HepG2 (cell line): Measurements from ENCODE around the gene SEMA3C. TPM values are rescaled to one million over a fixed set of nuclear protein-coding genes. Genes with fewer than 3 reads are reported as not detected.

Experiments used
- CREB1 ChIP-seq, 2 experiments: fragments of 450-650 bp in 1 of 2; IDR thresholded peaks; 2 replicates each; pipeline ENCODE4 v1.6.1; 2016 to 2017; ENCODE audit warnings: control low read depth in 1 of 2, mild to moderate bottlenecking in 1 of 2, missing compliant biosample characterization in 1 of 2, missing genetic modification characterization in 1 of 2
- ETS1 ChIP-seq: sonication (generic); formaldehyde crosslinking; IDR thresholded peaks from 2 replicates; pipeline ENCODE4 v1.4.0; 2020; ENCODE audit warnings: missing genetic modification reagents
- NAIF1 ChIP-seq: sonication (generic); formaldehyde crosslinking; IDR thresholded peaks from 2 replicates; pipeline ENCODE4 v1.5.0; 2020; ENCODE audit warnings: mild to moderate bottlenecking, missing genetic modification reagents, borderline replicate concordance
- PAXIP1 ChIP-seq: sonication (generic); formaldehyde crosslinking; conservative IDR thresholded peaks from 2 replicates; pipeline ENCODE4 v1.4.0; 2020; ENCODE audit warnings: mild to moderate bottlenecking, missing genetic modification reagents, moderate library complexity
- RFX5 ChIP-seq: IDR thresholded peaks from 2 replicates; pipeline ENCODE4 v1.6.1; 2011; ENCODE audit warnings: low read depth, low read length, improper control_type of control experiment
- SP140L ChIP-seq: sonication (generic); formaldehyde crosslinking; IDR thresholded peaks from 2 replicates; pipeline ENCODE4 v1.4.0; 2020; ENCODE audit warnings: missing genetic modification reagents, borderline replicate concordance
- SRF ChIP-seq: IDR thresholded peaks from 2 replicates; pipeline ENCODE4 v1.6.1; 2011; ENCODE audit warnings: mild to moderate bottlenecking, low read depth, low read length, moderate library complexity
- YY1 ChIP-seq: IDR thresholded peaks from 2 replicates; pipeline ENCODE4 v1.6.1; 2011; ENCODE audit warnings: low read length, low read depth, moderate library complexity, mild to moderate bottlenecking; ENCODE audit not compliant: insufficient read depth, insufficient replicate concordance
- ZBTB4 ChIP-seq: sonication (generic); formaldehyde crosslinking; IDR thresholded peaks from 2 replicates; pipeline ENCODE4 v1.4.0; 2020; ENCODE audit warnings: missing genetic modification reagents, mild to moderate bottlenecking, borderline replicate concordance
- ZNF235 ChIP-seq: sonication (generic); formaldehyde crosslinking; IDR thresholded peaks from 2 replicates; pipeline ENCODE4 v1.8.1; 2023; ENCODE audit warnings: mild to moderate bottlenecking, missing genetic modification reagents, borderline replicate concordance
- ZNF34 ChIP-seq: sonication (generic); formaldehyde crosslinking; IDR thresholded peaks from 2 replicates; pipeline ENCODE4 v1.4.0; 2020; ENCODE audit warnings: mild to moderate bottlenecking, missing genetic modification reagents, borderline replicate concordance
- ZNF615 ChIP-seq: sonication (generic); formaldehyde crosslinking; IDR thresholded peaks from 2 replicates; pipeline ENCODE4 v1.5.0; 2020; ENCODE audit warnings: mild to moderate bottlenecking, missing genetic modification reagents, borderline replicate concordance
- ZNF784 ChIP-seq: sonication (generic); formaldehyde crosslinking; IDR thresholded peaks from 2 replicates; pipeline ENCODE4 v1.5.1; 2020; ENCODE audit warnings: missing genetic modification reagents, mild to moderate bottlenecking, borderline replicate concordance
- polyA plus RNA-seq, 8 experiments: library from polyadenylated mRNA; depleted of rRNA in 3 of 8; stranded (reverse) in 7 of 8; unstranded in 1 of 8; fragments of >200 nt; fragmentation: Illumina TruSeq in 4 of 8; extraction: Trizol in 4 of 8; gene quantifications; 2 replicates each; pipeline versions ENCODE4 v1.2.1 to v1.2.3, GENCODE V29; 2011 to 2016; ENCODE audit warnings: low read depth in 4 of 8, missing spikeins in 1 of 8, mixed read lengths in 1 of 8; ENCODE audit not compliant: insufficient read depth in 1 of 8
- total RNA-seq, 5 experiments: library from RNA; depleted of rRNA; stranded (reverse); fragments of >200 nt; fragmentation: Illumina TruSeq; extraction: Trizol; gene quantifications; 2 replicates each; pipeline ENCODE4 v1.2.3, GENCODE V29; 2016; ENCODE audit warnings: low read depth in 1 of 5

Gene SEMA3C
- total and polyA plus RNA-seq, 2 of the 13 experiments (the other 11 are each of a cell fraction or from before 2014, with no cell fraction given): 0.05 to 0.13 TPM

GRCh38 chr7:80816806-80817205, 102.0 kb downstream of the SEMA3C start (continued):
- TF ChIP-seq CREB1 (IDR thresholded peaks at IDR 0.05) (no peak), CREB1 (CRISPR knock-in tag; IDR thresholded peaks at IDR 0.05) (no peak), ZNF615 (CRISPR knock-in tag) (no peak), NAIF1 (CRISPR knock-in tag) (no peak), ETS1 (CRISPR knock-in tag) (no peak), ZNF235 (CRISPR knock-in tag) (no peak), SRF (no peak), ZNF784 (CRISPR knock-in tag) (no peak), YY1 (no peak), ZNF34 (CRISPR knock-in tag) (no peak), ZBTB4 (CRISPR knock-in tag) (no peak), PAXIP1 (CRISPR knock-in tag) (no peak), SP140L (CRISPR knock-in tag) (no peak), RFX5 (no peak)
